Ovary (tissue), 10 donors: ENCODE measurements around the gene TTC28. TPM values are rescaled to one million over a fixed set of nuclear protein-coding genes. Genes with fewer than 3 reads are reported as not detected.
"Not testable (repeated sequence)": the region's sequence is repeated elsewhere in the genome, so short reads cannot be mapped to it uniquely, and the experiment has no call there.

Source experiments
- DNase-seq, 5 donors: peaks; one replicate each; pipeline ENCODE4 v3.0.0-alpha.2; 2019 to 2020
- H3K27ac ChIP-seq, 2 donors: fragments of 200-600 bp; one replicate each; pipeline versions ENCODE4 v1.5.1 to v1.8.0; 2019 to 2022
- H3K27me3 ChIP-seq: fragments of 200-600 bp; one replicate; pipeline ENCODE4 v1.8.0; 2022
- H3K36me3 ChIP-seq: fragments of 200-600 bp; sonication (generic); one replicate; pipeline ENCODE4 v1.5.1; 2019
- H3K4me1 ChIP-seq: one replicate; pipeline ENCODE4 v1.8.1; 2013; ENCODE audit warnings: mild to moderate bottlenecking, moderate library complexity; ENCODE audit not compliant: insufficient read depth
- H3K4me3 ChIP-seq: fragments of 200-600 bp; sonication (generic); one replicate; pipeline ENCODE4 v1.5.1; 2017
- H3K9me3 ChIP-seq, 2 donors: fragments of 200-600 bp in 1 of 2; sonication (generic) in 1 of 2; one replicate each; pipeline versions ENCODE4 v1.5.1 to v1.8.1; 2013 to 2019; ENCODE audit warnings: mild to moderate bottlenecking in 1 of 2, moderate library complexity in 1 of 2
- CTCF ChIP-seq, 3 donors: fragments of 450-650 bp in 2 of 3; fragments of 200-600 bp in 1 of 3; IDR thresholded peaks; one replicate each; pipeline versions ENCODE4 v1.5.1 to v1.8.0; 2016 to 2022; ENCODE audit warnings: antibody characterized with exemption in 3 of 3, mild to moderate bottlenecking in 1 of 3
- EP300 ChIP-seq: sonication (generic); formaldehyde crosslinking; IDR thresholded peaks from one replicate; pipeline ENCODE4 v1.6.1; 2017; ENCODE audit warnings: antibody characterized with exemption
- POLR2A ChIP-seq: fragments of 450-650 bp; IDR thresholded peaks from one replicate; pipeline ENCODE4 v1.6.1; 2017; ENCODE audit warnings: antibody characterized with exemption, mild to moderate bottlenecking, moderate library complexity
- WGBS, 3 donors: extraction: QIAGEN DNeasy Blood & Tissue Kit in 1 of 3; methylation state at CpG; one replicate each; pipeline versions ENCODE4 v1.1.5 to v1.1.7; 2013 to 2017; 5-methylcytosine and 5-hydroxymethylcytosine counted together
- intact Hi-C, 4 donors: fragments of 100-400 bp; cut with DNase I; formaldehyde crosslinking; loops; one replicate each; pipeline versions ENCODE4 v1.11.0 to v1.15.1; 2022 to 2023
- long read RNA-seq, 3 donors: library from polyadenylated mRNA in 2 of 3; unstranded in 2 of 3; transcript quantifications; one replicate each; pipeline ENCODE4 v2.0.0 and lab custom pipeline, GENCODE V29; 2021 to 2026
- polyA plus RNA-seq, 2 donors: library from polyadenylated mRNA; stranded (reverse); fragments of 200-250 nt in 1 of 2; fragments of 350-450 nt in 1 of 2; fragmentation: Illumina TruSeq in 1 of 2; extraction: RNeasy Lipid Tissue Mini Kit (QIAGEN cat#74804) in 1 of 2; gene quantifications; one replicate each; pipeline ENCODE4 v1.2.3, GENCODE V29; 2013 to 2014
- total RNA-seq, 7 donors: library from RNA; depleted of rRNA in 2 of 7; stranded (reverse); fragments of >200 nt in 2 of 7; fragmentation: NEBNext Ultra II Directional in 3 of 7; extraction: Animal tissue kit (Norgen Biotek cat#: 25700) in 3 of 7; gene quantifications; one replicate each; pipeline versions ENCODE4 v1.1.0 to v1.2.4, GENCODE V29; 2016 to 2023
- donor health status: DM: no; HTN: no; CAD: no; lungs with moderate emphysema.
- donor health status: DM: no; HTN: no; CAD: no.
- donor health status: Bipolar disorder and iron deficiency.
- donor health status: DM: yes; HTN: yes; CAD: no.
- donor health status: DM: no; HTN: no; CAD: no.
- donor health status: DM: yes; HTN: yes; CAD: no.

TTC28 gene
- 100 to 1,000 TPM in 1 of 7 donors, 10 to 100 TPM in 6; 57.9 to 127 (median 82.2) TPM for total RNA-seq
- polyA plus RNA-seq, result 10 to 100 TPM; 16.7 to 24.3 TPM
- long read RNA-seq, donor 1, partial matches to known transcripts, result 1 of 52 reads
- long read RNA-seq, donor 1, other reads (novel, unspliced or antisense), result 49 of 52 reads
- long read RNA-seq, donor 2, partial matches to known transcripts, result 0 of 3 reads
- long read RNA-seq, donor 2, other reads (novel, unspliced or antisense), result 0 of 3 reads
- long read RNA-seq, donor 3, full-length matches to known transcripts, result 6 of 37 reads
- long read RNA-seq, donor 3, partial matches to known transcripts, result 11 of 37 reads
- long read RNA-seq, donor 3, other reads (novel, unspliced or antisense), result 20 of 37 reads

- H3K9me3 ChIP-seq, H3K27me3 ChIP-seq, intact Hi-C loops, H3K36me3 ChIP-seq, H3K4me1 ChIP-seq: not testable (repeated sequence)
- peak; percentile 88 to 96 (median 93) for DNase-seq
- TF ChIP-seq POLR2A, result peak; percentile 15
- WGBS, 3 donors, result 1 to 7% (median 2%) methylated on average over 20 to 101 of the region's 101 CpGs
- H3K4me3 ChIP-seq, result peak within 1 kb of the TSS; percentile 95
- H3K27ac ChIP-seq, result peak within 1 kb of the TSS; percentile 68 to 72
Observed at GRCh38 chr22:28679611-28680287, at the start of gene TTC28. TTC28 (minus strand) TSS chr22:28679840; CDS start chr22:28679723, 117 bp downstream.

DNA sequence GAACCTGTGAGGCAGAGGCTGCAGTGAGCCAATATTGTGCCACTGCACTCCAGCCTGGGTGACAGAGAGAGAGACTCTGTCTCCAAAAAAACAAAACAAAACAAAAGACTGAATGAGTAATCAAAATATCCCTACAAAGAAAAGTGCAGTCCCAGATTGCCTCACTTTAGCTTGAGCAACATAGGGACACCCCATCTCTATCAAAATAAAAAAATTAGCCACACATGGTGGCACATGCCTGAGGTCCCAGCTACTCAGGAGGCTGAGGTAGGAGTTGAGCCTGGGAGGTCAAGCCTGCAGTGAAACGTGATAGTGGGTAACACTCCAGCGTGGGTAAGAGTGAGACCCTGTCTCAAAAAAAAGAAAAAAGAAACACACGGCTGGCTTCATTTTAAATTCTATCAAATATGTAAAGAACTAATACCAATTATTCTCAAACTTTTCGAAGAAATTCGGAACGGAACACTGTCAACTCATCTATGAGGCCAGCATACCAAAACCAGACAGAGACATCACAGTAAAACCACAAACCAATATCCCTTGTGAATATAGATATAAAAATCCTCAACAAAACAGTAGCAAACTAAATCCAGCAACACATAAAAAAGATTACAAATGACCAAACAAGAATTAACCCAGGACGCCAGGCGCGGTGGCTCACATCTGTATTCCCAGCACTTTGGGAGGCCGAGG lies 49.1 kb upstream of the TTC28 start:
- H3K27ac ChIP-seq, result no peak overlapping the region
- H3K4me1 ChIP-seq, result no peaks in the 10 kb centered on the region
- no peaks in the 10 kb centered on the region for H3K9me3 ChIP-seq
- no peak for TF ChIP-seq EP300
- no peak for TF ChIP-seq CTCF (IDR thresholded peaks at IDR 0.05)
- no peak for TF ChIP-seq POLR2A
- intact Hi-C loops, result no loop called here
- 94 to 95% (median 94%) methylated on average over 10 of the region's 10 CpGs for WGBS, 3 donors
- no peaks in the 10 kb centered on the region for H3K36me3 ChIP-seq
- H3K27me3 ChIP-seq, result no peaks in the 10 kb centered on the region
- no peak overlapping the region for H3K4me3 ChIP-seq
- no peak for DNase-seq

- intact Hi-C loops, result no loop called here
- WGBS, 3 donors, result 93 to 100% (median 96%) methylated on average over 1 of the region's 1 CpG
Observed at GRCh38 chr22:28728002-28728401, 48.4 kb upstream of the TTC28 start.

GRCh38 chr22:28718044-28718443 lies 38.4 kb upstream of the TTC28 start:
- H3K27me3 ChIP-seq, result no peaks in the 10 kb centered on the region
- H3K36me3 ChIP-seq, result no peaks in the 10 kb centered on the region
- no peak for TF ChIP-seq CTCF (IDR thresholded peaks at IDR 0.05)
- no peak for TF ChIP-seq EP300
- no peak for TF ChIP-seq POLR2A
- H3K4me3 ChIP-seq, result no peak overlapping the region
- intact Hi-C loops, result no loop called here
- no peak overlapping the region for H3K27ac ChIP-seq
- no peaks in the 10 kb centered on the region for H3K4me1 ChIP-seq
- DNase-seq, result no peak
- WGBS, 3 donors, result 89 to 98% (median 96%) methylated on average over 3 of the region's 3 CpGs
- H3K9me3 ChIP-seq, result no peaks in the 10 kb centered on the region

More at GRCh38 chr22:28728002-28728401, 48.4 kb upstream of the TTC28 start:
- no peak overlapping the region for H3K27ac ChIP-seq
- no peak overlapping the region for H3K4me3 ChIP-seq
- H3K4me1 ChIP-seq, result no peaks in the 10 kb centered on the region
- no peaks in the 10 kb centered on the region for H3K9me3 ChIP-seq
- no peak for DNase-seq
- TF ChIP-seq CTCF (IDR thresholded peaks at IDR 0.05) (no peak), POLR2A (no peak), EP300 (no peak)
- no peaks in the 10 kb centered on the region for H3K36me3 ChIP-seq
- H3K27me3 ChIP-seq, result no peaks in the 10 kb centered on the region
